ENCODE results near the gene PSEN1. TPM values are rescaled to one million over a fixed set of nuclear protein-coding genes. Genes with fewer than 3 reads are reported as not detected.

Gene PSEN1
- total RNA-seq, 2 donors from 2014 or later: 76.4 to 103 TPM

GRCh38 chr14:73237219-73237785 lies 101.0 kb downstream of the PSEN1 start, which contains the start of gene PAPLN:
PAPLN (plus strand) TSS chr14:73237506; CDS start chr14:73239779, 2,273 bp downstream.
- Histone ChIP-seq H3K9me3 (no peaks in the 10 kb centered on the region), H3K27ac (no peak within 1 kb of the TSS), H3K36me3 (no peaks in the 10 kb centered on the region), H3K4me3 (peak within 1 kb of the TSS; percentile 32), H3K27me3 (peaks cover 22% of the 10 kb centered on the region), H3K9ac (ENCODE audit: low read depth in 2 of 2, low read length in 2 of 2) (peak within 1 kb of the TSS; percentile 32 to 55), H3K4me1 (peaks cover 11% of the 10 kb centered on the region)
- TF ChIP-seq CTCF (IDR thresholded peaks at IDR 0.05): no peak
- intact Hi-C loops (cut with DNase I): no loop called here
- DNase-seq: peak; percentile 65

- Histone ChIP-seq H3K27ac (no peak overlapping the region), H3K27me3 (peaks cover 22% of the 10 kb centered on the region), H3K4me1 (peaks cover 11% of the 10 kb centered on the region), H3K9ac (ENCODE audit: low read depth in 2 of 2, low read length in 2 of 2) (peak overlapping the region; percentile 32 to 55), H3K9me3 (no peaks in the 10 kb centered on the region), H3K36me3 (no peaks in the 10 kb centered on the region), H3K4me3 (peak overlapping the region; percentile 32)
- DNase-seq: no peak
- no peak for TF ChIP-seq CTCF (IDR thresholded peaks at IDR 0.05)
- intact Hi-C loops (cut with DNase I): no loop called here
These were observed 101.6 kb downstream of the PSEN1 start for GRCh38 chr14:73237786-73238423.

- no peak for DNase-seq
- Histone ChIP-seq H3K27me3 (peaks cover 22% of the 10 kb centered on the region), H3K27ac (no peak overlapping the region), H3K4me3 (peak overlapping the region; percentile 32), H3K4me1 (peaks cover 11% of the 10 kb centered on the region), H3K9me3 (no peaks in the 10 kb centered on the region), H3K9ac (ENCODE audit: low read depth in 2 of 2, low read length in 2 of 2) (peak overlapping the region; percentile 32 to 55), H3K36me3 (no peaks in the 10 kb centered on the region)
- TF ChIP-seq CTCF (IDR thresholded peaks at IDR 0.05): no peak
- intact Hi-C loops (cut with DNase I): no loop called here
These were observed 102.1 kb downstream of the PSEN1 start for GRCh38 chr14:73238424-73238852.

GRCh38 chr14:73238941-73239340 lies 102.6 kb downstream of the PSEN1 start:
- H3K36me3 ChIP-seq: no peaks in the 10 kb centered on the region
- H3K4me3 ChIP-seq: no peak overlapping the region
- TF ChIP-seq CTCF (IDR thresholded peaks at IDR 0.05): no peak
- H3K9ac ChIP-seq (ENCODE audit: low read depth in 2 of 2, low read length in 2 of 2): no peak overlapping the region
- peaks cover 11% of the 10 kb centered on the region for H3K4me1 ChIP-seq
- no peak for DNase-seq
- intact Hi-C loops (cut with DNase I): no loop called here
- peaks cover 22% of the 10 kb centered on the region for H3K27me3 ChIP-seq
- H3K9me3 ChIP-seq: no peaks in the 10 kb centered on the region
- H3K27ac ChIP-seq: no peak overlapping the region

GRCh38 chr14:73239393-73240241 lies 103.3 kb downstream of the PSEN1 start:
- no peak for DNase-seq
- intact Hi-C loops (cut with DNase I): no loop called here
- H3K4me1 ChIP-seq: peaks cover 11% of the 10 kb centered on the region
- peaks cover 22% of the 10 kb centered on the region for H3K27me3 ChIP-seq
- TF ChIP-seq CTCF (IDR thresholded peaks at IDR 0.05): no peak
- no peak overlapping the region for H3K27ac ChIP-seq
- peak overlapping the region in 1 of 2 donors; percentile 12 for H3K9ac ChIP-seq (ENCODE audit: low read depth in 2 of 2, low read length in 2 of 2)
- no peaks in the 10 kb centered on the region for H3K9me3 ChIP-seq
- H3K4me3 ChIP-seq: peak overlapping the region; percentile 16
- H3K36me3 ChIP-seq: no peaks in the 10 kb centered on the region
